Sigmoid colon (tissue), 7 donors: ENCODE results near the gene ACVR1. TPM values are rescaled to one million over a fixed set of nuclear protein-coding genes. Genes with fewer than 3 reads are reported as not detected.

Source experiments
- DNase-seq: peaks from one replicate; pipeline ENCODE4 v3.0.0-alpha.2; 2019
- H3K27ac ChIP-seq, 4 donors: fragments of 200-600 bp; sonication (generic); one replicate each; pipeline ENCODE4 v1.5.1; 2016 to 2019; ENCODE audit warnings: mild to moderate bottlenecking in 1 of 4
- H3K27me3 ChIP-seq, 3 donors: fragments of 200-600 bp; sonication (generic); one replicate each; pipeline ENCODE4 v1.5.1; 2019; ENCODE audit warnings: mild to moderate bottlenecking in 1 of 3
- H3K36me3 ChIP-seq, 4 donors: fragments of 200-600 bp; sonication (generic); one replicate each; pipeline ENCODE4 v1.5.1; 2016 to 2019
- H3K4me1 ChIP-seq, 4 donors: fragments of 200-600 bp; sonication (generic); one replicate each; pipeline ENCODE4 v1.5.1; 2017 to 2019
- H3K4me3 ChIP-seq, 4 donors: fragments of 200-600 bp; sonication (generic); one replicate each; pipeline ENCODE4 v1.5.1; 2017 to 2019; ENCODE audit warnings: mild to moderate bottlenecking in 2 of 4, moderate library complexity in 1 of 4
- H3K9me3 ChIP-seq, 4 donors: fragments of 200-600 bp in 3 of 4; sonication (generic) in 3 of 4; one replicate each; pipeline versions ENCODE4 v1.5.1 to v1.6.1; 2013 to 2019
- EP300 ChIP-seq, 4 donors: sonication (generic); formaldehyde crosslinking; IDR thresholded peaks; one replicate each; pipeline ENCODE4 v1.6.1; 2017; ENCODE audit warnings: antibody characterized with exemption in 4 of 4
- POLR2A ChIP-seq, 2 donors: fragments of 450-650 bp; IDR thresholded peaks; one replicate each; pipeline ENCODE4 v1.6.1; 2016; ENCODE audit warnings: antibody characterized with exemption in 2 of 2, mild to moderate bottlenecking in 2 of 2, moderate library complexity in 2 of 2
- POLR2AphosphoS5 ChIP-seq, 4 donors: sonication (generic); formaldehyde crosslinking; IDR thresholded peaks; one replicate each; pipeline ENCODE4 v1.6.1; 2017; ENCODE audit warnings: antibody characterized with exemption in 4 of 4
- WGBS, 2 donors: extraction: QIAGEN DNeasy Blood & Tissue Kit; methylation state at CpG; one replicate each; pipeline ENCODE4 v1.1.7; 2013; 5-methylcytosine and 5-hydroxymethylcytosine counted together
- intact Hi-C: fragments of 100-400 bp; cut with DNase I; formaldehyde crosslinking; loops from one replicate; pipeline ENCODE4 v1.15.1; 2023
- polyA plus RNA-seq, 3 donors: library from polyadenylated mRNA; stranded (reverse); fragments of 200-250 nt; gene quantifications; one replicate each; pipeline ENCODE4 v1.2.3, GENCODE V29; 2013
- total RNA-seq, 4 donors: library from RNA; depleted of rRNA; stranded (reverse); fragments of >200 nt; gene quantifications; one replicate each; pipeline ENCODE4 v1.1.0, GENCODE V29; 2016
- TF ChIP-seq, protein P1 (sequence below), 4 experiments: fragments of 450-650 bp in 3 of 4; fragments of 200-600 bp in 1 of 4; IDR thresholded peaks; one replicate each; pipeline ENCODE4 v1.5.1; 2016 to 2019; ENCODE audit warnings: antibody characterized with exemption in 4 of 4, mild to moderate bottlenecking in 3 of 4, moderate library complexity in 2 of 4
- donor health status: healthy with polysubstance abuse.
- donor health status: Bipolar disorder and iron deficiency.
- donor health status: healthy.

ACVR1 gene
- total and polyA plus RNA-seq, 7 donors: 2.3 to 36.0 (median 20.0) TPM

DNA sequence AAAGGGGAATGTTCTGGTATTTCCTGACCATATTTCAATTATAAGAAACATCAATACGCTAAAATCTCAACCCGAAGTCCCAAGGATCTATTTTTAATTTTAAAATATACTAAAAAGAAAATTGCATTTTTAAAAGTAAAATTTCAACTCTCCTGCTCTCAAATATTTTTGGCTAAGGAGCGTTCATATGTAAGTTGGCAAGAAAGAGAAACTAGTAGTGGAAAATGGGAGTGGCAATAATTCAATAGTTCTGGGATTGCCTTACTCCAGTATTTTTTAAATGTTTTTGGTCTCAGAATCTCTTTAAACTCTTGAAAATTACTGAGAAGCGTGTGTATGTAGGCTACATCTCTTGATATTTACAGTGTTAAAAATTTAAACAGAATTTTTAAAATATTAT, 72.7 kb downstream of the ACVR1 start:
- WGBS, 2 donors: 90 to 96% methylated on average over 4 of the region's 4 CpGs
- H3K4me3 ChIP-seq: no peak overlapping the region
- intact Hi-C loops: no loop called here
- no peaks in the 10 kb centered on the region for H3K9me3 ChIP-seq
- peaks cover 0 to 6% (median 0%) of the 10 kb centered on the region in 4 donors for H3K36me3 ChIP-seq
- H3K27me3 ChIP-seq: no peaks in the 10 kb centered on the region
- TF ChIP-seq EP300 (IDR thresholded peaks at IDR 0.05) (no peak), POLR2A (IDR thresholded peaks at IDR 0.05) (no peak), POLR2AphosphoS5 (IDR thresholded peaks at IDR 0.05) (no peak)
- TF ChIP-seq, protein P1, sequence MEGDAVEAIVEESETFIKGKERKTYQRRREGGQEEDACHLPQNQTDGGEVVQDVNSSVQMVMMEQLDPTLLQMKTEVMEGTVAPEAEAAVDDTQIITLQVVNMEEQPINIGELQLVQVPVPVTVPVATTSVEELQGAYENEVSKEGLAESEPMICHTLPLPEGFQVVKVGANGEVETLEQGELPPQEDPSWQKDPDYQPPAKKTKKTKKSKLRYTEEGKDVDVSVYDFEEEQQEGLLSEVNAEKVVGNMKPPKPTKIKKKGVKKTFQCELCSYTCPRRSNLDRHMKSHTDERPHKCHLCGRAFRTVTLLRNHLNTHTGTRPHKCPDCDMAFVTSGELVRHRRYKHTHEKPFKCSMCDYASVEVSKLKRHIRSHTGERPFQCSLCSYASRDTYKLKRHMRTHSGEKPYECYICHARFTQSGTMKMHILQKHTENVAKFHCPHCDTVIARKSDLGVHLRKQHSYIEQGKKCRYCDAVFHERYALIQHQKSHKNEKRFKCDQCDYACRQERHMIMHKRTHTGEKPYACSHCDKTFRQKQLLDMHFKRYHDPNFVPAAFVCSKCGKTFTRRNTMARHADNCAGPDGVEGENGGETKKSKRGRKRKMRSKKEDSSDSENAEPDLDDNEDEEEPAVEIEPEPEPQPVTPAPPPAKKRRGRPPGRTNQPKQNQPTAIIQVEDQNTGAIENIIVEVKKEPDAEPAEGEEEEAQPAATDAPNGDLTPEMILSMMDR (IDR thresholded peaks at IDR 0.05): no peak
- no peak for DNase-seq
- no peaks in the 10 kb centered on the region for H3K4me1 ChIP-seq
- H3K27ac ChIP-seq: no peak overlapping the region

DNA sequence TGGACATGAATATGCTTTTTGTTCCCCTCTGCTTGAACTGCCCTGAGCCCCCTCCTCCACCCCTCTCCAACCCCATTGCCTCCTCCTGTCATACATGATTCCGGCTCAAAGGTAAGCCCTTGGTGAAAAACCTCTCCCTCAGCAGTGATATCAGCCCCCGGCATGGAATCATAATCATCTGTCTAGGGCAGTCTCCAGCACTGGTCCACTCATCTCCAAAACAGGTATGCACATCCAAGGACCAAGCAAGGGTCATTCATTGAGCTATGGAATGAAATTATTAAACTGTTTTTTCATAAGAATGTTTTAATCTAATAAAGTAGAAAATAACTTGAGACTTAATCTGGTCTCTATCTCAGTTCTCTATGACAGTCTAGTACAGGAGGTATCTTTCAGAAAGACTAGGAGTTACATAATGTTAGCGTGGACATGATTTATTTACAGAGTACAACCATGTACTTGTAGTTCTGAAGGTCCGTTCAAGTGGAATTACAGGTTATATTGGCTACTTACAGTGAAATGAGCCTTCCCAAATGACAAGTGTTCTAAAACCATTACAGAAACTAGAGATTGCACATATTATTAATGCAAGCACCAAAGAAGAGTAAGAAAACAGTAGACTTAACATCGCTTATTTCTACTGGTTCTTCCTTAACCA, 75.2 kb downstream of the ACVR1 start:
- TF ChIP-seq, protein P1 (IDR thresholded peaks at IDR 0.05): no peak
- TF ChIP-seq POLR2AphosphoS5 (IDR thresholded peaks at IDR 0.05) (no peak), EP300 (IDR thresholded peaks at IDR 0.05) (no peak), POLR2A (IDR thresholded peaks at IDR 0.05) (no peak)
- Histone ChIP-seq H3K9me3 (no peaks in the 10 kb centered on the region), H3K27me3 (no peaks in the 10 kb centered on the region), H3K36me3 (peaks cover 0 to 19% (median 4%) of the 10 kb centered on the region in 4 donors), H3K4me3 (no peak overlapping the region), H3K4me1 (no peaks in the 10 kb centered on the region), H3K27ac (no peak overlapping the region)
- intact Hi-C loops: no loop called here
- 95 to 96% methylated on average over 5 of the region's 5 CpGs for WGBS, 2 donors
- DNase-seq: no peak

DNA sequence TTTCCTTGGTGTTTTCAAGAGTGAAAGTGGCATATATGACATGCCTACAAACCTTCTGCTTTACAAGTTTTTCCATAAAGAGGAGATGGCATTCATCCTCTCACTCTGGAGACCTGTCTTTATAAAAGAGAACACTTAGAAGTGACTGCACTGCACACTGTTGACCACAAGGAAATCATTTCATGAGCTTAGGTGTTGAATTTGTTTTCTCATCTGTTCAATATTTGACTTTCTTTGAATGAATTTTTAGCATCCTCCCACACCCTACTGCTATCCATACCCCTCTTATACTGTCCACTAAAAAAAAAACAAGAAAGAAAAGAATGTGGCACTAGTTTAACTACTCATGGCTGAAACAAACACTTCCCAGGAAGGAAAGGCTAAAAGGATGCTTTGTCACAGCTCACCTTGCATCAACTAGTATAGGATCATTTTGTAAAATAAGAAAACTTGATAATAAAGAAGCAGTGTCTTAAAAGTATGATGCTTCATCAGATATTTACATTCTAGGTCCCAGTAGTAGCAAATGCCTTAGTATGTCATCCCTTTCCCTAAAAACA, 83.0 kb downstream of the ACVR1 start:
- peaks cover 0 to 45% (median 37%) of the 10 kb centered on the region in 4 donors for H3K4me1 ChIP-seq
- no peak overlapping the region for H3K4me3 ChIP-seq
- peaks cover 0 to 10% (median 4%) of the 10 kb centered on the region in 4 donors for H3K36me3 ChIP-seq
- intact Hi-C loops: loop anchor here (5.0 kb wide), 1 partner anchor 39 kb away; no protein-coding TSS in a partner anchor
- no peaks in the 10 kb centered on the region for H3K27me3 ChIP-seq
- peak overlapping the region in 3 of 4 donors; percentile 12 to 52 (median 48) for H3K27ac ChIP-seq
- DNase-seq: no peak
- no peaks in the 10 kb centered on the region for H3K9me3 ChIP-seq
- TF ChIP-seq EP300 (IDR thresholded peaks at IDR 0.05): no peak
- TF ChIP-seq POLR2A (IDR thresholded peaks at IDR 0.05): no peak
- no peak for TF ChIP-seq POLR2AphosphoS5 (IDR thresholded peaks at IDR 0.05)
- TF ChIP-seq, protein P1 (IDR thresholded peaks at IDR 0.05): peak in 2 of 4 experiments; percentile 35 to 38

DNA sequence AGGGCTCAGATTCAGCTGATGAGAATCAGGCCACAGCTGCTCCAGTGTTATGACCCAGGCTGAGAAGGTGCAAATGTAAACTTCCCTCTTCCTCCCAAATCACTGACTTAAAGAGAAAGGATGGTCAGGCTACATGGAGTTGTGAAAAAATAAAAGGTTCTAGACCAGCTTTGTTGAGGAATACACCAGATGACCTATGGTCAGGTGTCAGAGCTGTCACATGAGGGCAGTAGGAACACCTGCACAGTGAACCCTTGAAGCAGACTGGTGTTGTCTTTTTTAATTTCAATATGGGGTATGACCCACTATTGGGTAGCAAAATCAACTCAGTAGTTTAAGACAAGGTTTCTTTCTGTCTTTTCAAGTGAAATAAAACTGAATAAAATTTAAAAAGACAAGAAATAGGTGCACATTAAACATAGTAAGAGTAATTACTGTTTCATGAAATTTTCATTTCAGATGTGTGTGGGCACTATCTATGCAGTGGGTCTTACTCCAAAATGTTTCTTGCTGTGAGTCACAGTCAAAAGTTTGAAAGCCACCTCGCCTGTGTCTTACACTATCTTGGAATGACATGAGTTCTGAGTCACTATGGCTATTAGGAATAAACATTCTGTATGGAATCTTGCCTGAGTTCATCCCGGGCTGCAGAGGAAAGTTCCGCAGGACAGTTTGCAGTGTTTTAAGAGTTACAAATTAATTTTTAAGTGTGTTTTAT, 83.6 kb downstream of the ACVR1 start:
- peak overlapping the region in 3 of 4 donors; percentile 11 to 52 (median 48) for H3K27ac ChIP-seq
- H3K9me3 ChIP-seq: no peaks in the 10 kb centered on the region
- 72 to 74% methylated on average over 3 of the region's 3 CpGs for WGBS, 2 donors
- no peak overlapping the region for H3K4me3 ChIP-seq
- H3K4me1 ChIP-seq: peaks cover 0 to 50% (median 42%) of the 10 kb centered on the region in 4 donors
- no peaks in the 10 kb centered on the region for H3K27me3 ChIP-seq
- intact Hi-C loops: loop anchor here (5.0 kb wide), 1 partner anchor 40 kb away; no protein-coding TSS in a partner anchor
- TF ChIP-seq, protein P1 (IDR thresholded peaks at IDR 0.05): no peak
- TF ChIP-seq POLR2A (IDR thresholded peaks at IDR 0.05) (no peak), POLR2AphosphoS5 (IDR thresholded peaks at IDR 0.05) (peak in 1 of 4 donors; percentile 8)
- peaks cover 0 to 3% (median under 1%) of the 10 kb centered on the region in 4 donors for H3K36me3 ChIP-seq
- DNase-seq: no peak
